Measurements from ENCODE around the gene CWC27.

GRCh38 chr5:64918083-64918482 is 149.4 kb downstream of the CWC27 start:
- no peak for TF ChIP-seq CTCF (IDR thresholded peaks at IDR 0.05)
- no peak for TF ChIP-seq REST (IDR thresholded peaks at IDR 0.05; ENCODE audit: low read depth, low read length)
- TF ChIP-seq MAX (IDR thresholded peaks at IDR 0.05; ENCODE audit: low read depth), result no peak
- TF ChIP-seq MXI1 (IDR thresholded peaks at IDR 0.05; ENCODE audit: low read depth, low read length), result no peak
- no peak for TF ChIP-seq USF2 (IDR thresholded peaks at IDR 0.05; ENCODE audit: borderline replicate concordance, low read depth, low read length)
- no peak for TF ChIP-seq USF1 (IDR thresholded peaks at IDR 0.05; ENCODE audit: borderline replicate concordance, low read depth)
- TF ChIP-seq POLR2AphosphoS5 (IDR thresholded peaks at IDR 0.05; ENCODE audit: low read depth, low read length), result no peak
- no peak for TF ChIP-seq EP300 (IDR thresholded peaks at IDR 0.05; ENCODE audit: borderline replicate concordance in 1 of 2, low read depth in 1 of 2, low read length in 1 of 2)
- no peak for TF ChIP-seq YY1 (IDR thresholded peaks at IDR 0.05; ENCODE audit: low read depth)
- TF ChIP-seq RAD21 (IDR thresholded peaks at IDR 0.05; ENCODE audit: low read length), result no peak
- no peak for TF ChIP-seq JUND (IDR thresholded peaks at IDR 0.05)
- TF ChIP-seq EZH2phosphoT487 (IDR thresholded peaks at IDR 0.05; ENCODE audit: borderline replicate concordance, low read depth), result no peak

Measured in SK-N-SH (cell line).